Renal cortex interstitium (tissue), 11 donors: ENCODE results near the gene RACGAP1. TPM values are rescaled to one million over a fixed set of nuclear protein-coding genes. Genes with fewer than 3 reads are reported as not detected.

Source experiments
- DNase-seq, 11 donors: peaks; one replicate each; pipeline ENCODE4 v3.0.0-alpha.2; 2013; ENCODE audit warnings: low read depth in 9 of 11, low spot score in 4 of 11; ENCODE audit errors: extremely low read depth in 1 of 11
- polyA plus RNA-seq, 3 donors: library from polyadenylated mRNA; unstranded; fragments of 120-200 nt; gene quantifications; one replicate each; pipeline ENCODE4 v1.2.1, GENCODE V29; 2013; ENCODE audit not compliant: insufficient read length in 3 of 3

Gene RACGAP1
- polyA plus RNA-seq, 3 donors = 40.5 to 57.9 (median 56.1) TPM

DNA sequence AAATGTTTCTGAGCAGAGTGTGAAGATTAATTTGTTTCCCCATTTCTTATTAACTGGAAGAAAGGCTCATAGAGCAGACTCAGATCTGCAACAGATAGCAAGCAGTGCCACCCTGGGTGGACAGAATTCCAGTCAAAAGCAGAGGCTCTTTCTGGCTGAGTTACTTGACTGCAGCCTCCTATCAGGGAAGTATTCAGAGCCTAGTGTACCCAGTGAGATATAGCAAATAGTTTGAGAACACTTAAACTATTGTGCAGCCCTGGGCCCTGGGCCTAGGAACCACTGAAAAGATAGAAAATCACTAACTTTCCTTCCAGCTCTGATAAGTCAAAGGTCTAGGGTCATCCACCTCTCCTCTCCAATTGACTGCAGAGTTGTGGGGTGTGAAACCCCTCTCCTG is 86.0 kb downstream of the RACGAP1 start:
- DNase-seq = no peak

Other genes starting within 250 kb of the RACGAP1 start
- gene NCKAP5L, start 197.1 kb downstream of the RACGAP1 start, polyA plus RNA-seq = 10 to 100 TPM; 14.7 to 23.3 (median 22.8) TPM
- 1 to 10 TPM; 7.2 to 9.0 (median 8.2) TPM for gene BCDIN3D, start 182.4 kb downstream of the RACGAP1 start, polyA plus RNA-seq
- 1 to 10 TPM; 2.5 to 6.1 (median 5.6) TPM for gene FAIM2, start 121.6 kb downstream of the RACGAP1 start, polyA plus RNA-seq
- 100 to 1,000 TPM in 2 of 3 donors, 10 to 100 TPM in 1; 56.9 to 435 (median 117) TPM for gene AQP2, start 74.8 kb downstream of the RACGAP1 start, polyA plus RNA-seq
- gene AQP5, start 63.6 kb downstream of the RACGAP1 start, polyA plus RNA-seq = 1 to 10 TPM; 1.2 to 3.6 (median 1.7) TPM
- 10 to 100 TPM; 16.1 to 27.6 (median 23.1) TPM for gene AQP6, start 52.5 kb downstream of the RACGAP1 start, polyA plus RNA-seq
- 1 to 10 TPM; 4.5 to 5.3 (median 5.1) TPM for gene ASIC1, start 32.1 kb upstream of the RACGAP1 start, polyA plus RNA-seq
- 100 to 1,000 TPM; 177 to 189 (median 184) TPM for gene SMARCD1, start 59.8 kb upstream of the RACGAP1 start, polyA plus RNA-seq
- 10 to 100 TPM; 57.2 to 83.3 (median 65.6) TPM for gene GPD1, start 78.5 kb upstream of the RACGAP1 start, polyA plus RNA-seq
- gene COX14, start 86.7 kb upstream of the RACGAP1 start, polyA plus RNA-seq = 10 to 100 TPM; 43.8 to 54.7 (median 52.8) TPM
- 10 to 100 TPM; 71.0 to 83.0 (median 80.7) TPM for gene CERS5, start 141.9 kb upstream of the RACGAP1 start, polyA plus RNA-seq